NT2/D1 (cell line): ENCODE results near the gene KRT12.
"Not testable (repeated sequence)": the region's sequence is repeated elsewhere in the genome, so short reads cannot be mapped to it uniquely, and the experiment has no call there.

Experiments
- DNase-seq: peaks from one replicate; pipeline ENCODE4 v3.0.0-alpha.2; 2011; ENCODE audit warnings: low read depth, low spot score
- H3K27me3 ChIP-seq: 2 replicates; pipeline ENCODE4 v1.6.0; 2011; ENCODE audit warnings: mild to moderate bottlenecking; ENCODE audit not compliant: insufficient read length, insufficient read depth
- H3K36me3 ChIP-seq: 2 replicates; pipeline ENCODE4 v1.6.1; 2011; ENCODE audit warnings: mild to moderate bottlenecking, low read length, mixed read lengths; ENCODE audit not compliant: insufficient read depth, insufficient read length
- H3K4me1 ChIP-seq: 2 replicates; pipeline ENCODE4 v1.5.1; 2011; ENCODE audit not compliant: insufficient read depth, insufficient read length
- H3K4me3 ChIP-seq: 2 replicates; pipeline ENCODE4 v1.5.1; 2011; ENCODE audit warnings: low read depth; ENCODE audit not compliant: insufficient read length
- H3K9ac ChIP-seq: 2 replicates; pipeline ENCODE4 v1.6.0; 2011; ENCODE audit warnings: low read depth; ENCODE audit not compliant: insufficient read length
- H3K9me3 ChIP-seq: 2 replicates; pipeline ENCODE4 v1.5.1; 2011; ENCODE audit warnings: mild to moderate bottlenecking, low read length; ENCODE audit not compliant: insufficient read depth
- SUZ12 ChIP-seq: IDR thresholded peaks from 2 replicates; pipeline ENCODE4 v1.6.1; 2011; ENCODE audit not compliant: insufficient read length, insufficient read depth; ENCODE audit errors: extremely low read depth
- YY1 ChIP-seq: IDR thresholded peaks from 2 replicates; pipeline ENCODE4 v1.6.1; 2011; ENCODE audit not compliant: insufficient read length, insufficient read depth
- ZNF274 ChIP-seq: IDR thresholded peaks from 2 replicates; pipeline ENCODE4 v1.6.1; 2011; ENCODE audit warnings: mild to moderate bottlenecking, low read depth, low read length

The KRT12 gene

GRCh38 chr17:40819528-40820125 is 47.4 kb downstream of the KRT12 start:
- Histone ChIP-seq H3K4me3 (peak overlapping the region; percentile 76), H3K27me3 (no peaks in the 10 kb centered on the region), H3K4me1 (no peaks in the 10 kb centered on the region), H3K9ac (peak overlapping the region; percentile 85), H3K36me3 (peaks cover 37% of the 10 kb centered on the region), H3K9me3 (no peaks in the 10 kb centered on the region)
- no peak for TF ChIP-seq SUZ12
- no peak for TF ChIP-seq YY1
- no peak for TF ChIP-seq ZNF274
- no peak for DNase-seq

- Histone ChIP-seq H3K9ac (peak overlapping the region; percentile 85), H3K36me3 (peaks cover 37% of the 10 kb centered on the region), H3K4me1 (no peaks in the 10 kb centered on the region), H3K9me3 (no peaks in the 10 kb centered on the region), H3K27me3 (no peaks in the 10 kb centered on the region), H3K4me3 (peak overlapping the region; percentile 76)
- TF ChIP-seq SUZ12 (no peak), YY1 (no peak), ZNF274 (no peak)
- DNase-seq: peak; percentile 54
These were observed 48.1 kb downstream of the KRT12 start for GRCh38 chr17:40818733-40819527.

GRCh38 chr17:40818343-40818732 is 48.7 kb downstream of the KRT12 start:
- Histone ChIP-seq H3K27me3 (no peaks in the 10 kb centered on the region), H3K9ac (peak overlapping the region; percentile 83), H3K4me3 (peak overlapping the region; percentile 66), H3K4me1 (no peaks in the 10 kb centered on the region), H3K9me3 (no peaks in the 10 kb centered on the region), H3K36me3 (peaks cover 37% of the 10 kb centered on the region)
- TF ChIP-seq YY1 (no peak), ZNF274 (no peak), SUZ12 (no peak)
- DNase-seq: no peak

- Histone ChIP-seq H3K27me3 (no peaks in the 10 kb centered on the region), H3K36me3 (peaks cover 32% of the 10 kb centered on the region), H3K4me1 (no peaks in the 10 kb centered on the region), H3K9me3 (no peaks in the 10 kb centered on the region), H3K9ac (no peak overlapping the region), H3K4me3 (no peak overlapping the region)
- no peak for DNase-seq
- TF ChIP-seq ZNF274 (no peak), YY1 (no peak), SUZ12 (no peak)
These were observed 49.8 kb downstream of the KRT12 start for GRCh38 chr17:40817103-40817682.

GRCh38 chr17:40816569-40816968 is 50.5 kb downstream of the KRT12 start:
- no peaks in the 10 kb centered on the region for H3K27me3 ChIP-seq
- H3K9me3 ChIP-seq: no peaks in the 10 kb centered on the region
- DNase-seq: no peak
- H3K4me1 ChIP-seq: no peaks in the 10 kb centered on the region
- TF ChIP-seq YY1 (no peak), ZNF274 (no peak), SUZ12 (no peak)
- H3K36me3 ChIP-seq: peaks cover 26% of the 10 kb centered on the region
- no peak overlapping the region for H3K4me3 ChIP-seq
- no peak overlapping the region for H3K9ac ChIP-seq

GRCh38 chr17:40815381-40815780 is 51.6 kb downstream of the KRT12 start:
- Histone ChIP-seq H3K4me1 (no peaks in the 10 kb centered on the region), H3K4me3 (no peak overlapping the region), H3K9me3 (no peaks in the 10 kb centered on the region), H3K27me3 (no peaks in the 10 kb centered on the region), H3K9ac (no peak overlapping the region), H3K36me3 (peaks cover 15% of the 10 kb centered on the region)
- no peak for TF ChIP-seq ZNF274
- TF ChIP-seq SUZ12: no peak
- no peak for TF ChIP-seq YY1
- no peak for DNase-seq

- not testable (repeated sequence) for DNase-seq, H3K9me3 ChIP-seq, H3K4me3 ChIP-seq, H3K4me1 ChIP-seq, H3K27me3 ChIP-seq, H3K9ac ChIP-seq
- peaks cover 12% of the 10 kb centered on the region for H3K36me3 ChIP-seq
These were observed 52.4 kb downstream of the KRT12 start for GRCh38 chr17:40814657-40815056.
